Measurements from ENCODE around the gene ERC2.

- no peak for TF ChIP-seq CTCF (IDR thresholded peaks at IDR 0.05)
- no peak for TF ChIP-seq POLR2A (IDR thresholded peaks at IDR 0.05)
- TF ChIP-seq POLR2AphosphoS5 (IDR thresholded peaks at IDR 0.05), result no peak
These were observed 641.4 kb downstream of the ERC2 start for GRCh38 chr3:55826731-55827496.
